Measurements from ENCODE around the gene FAM210A. TPM values are rescaled to one million over a fixed set of nuclear protein-coding genes. Genes with fewer than 3 reads are reported as not detected.
"Not testable (repeated sequence)": the region's sequence is repeated elsewhere in the genome, so short reads cannot be mapped to it uniquely, and the experiment has no call there.

FAM210A gene
- total RNA-seq, 1 donor from 2014 or later = 13.1 TPM

DNA sequence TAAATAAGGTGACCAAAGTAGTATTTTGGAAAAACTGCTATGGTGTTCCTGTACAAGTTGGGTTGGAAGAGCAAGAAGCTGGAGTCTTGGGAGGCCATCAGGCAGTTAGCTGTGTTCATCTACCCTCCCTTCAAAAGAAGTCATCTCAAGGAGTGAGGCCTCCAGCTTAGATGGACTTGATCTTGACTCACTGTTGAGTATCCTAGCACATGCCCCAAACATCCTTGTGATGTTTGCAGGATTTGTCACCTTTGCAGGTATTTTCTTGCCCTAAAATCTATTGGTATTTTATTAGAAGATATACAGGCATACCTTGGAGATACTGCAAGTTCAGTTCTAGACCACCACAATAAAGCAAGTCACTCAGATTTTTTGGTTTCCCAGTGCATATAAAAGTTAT is 30.3 kb upstream of the FAM210A start:
- Histone ChIP-seq H3K36me3 (peaks cover 86% of the 10 kb centered on the region), H3K27me3 (no peaks in the 10 kb centered on the region), H3K9me3 (no peaks in the 10 kb centered on the region), H3K27ac (no peak overlapping the region), H3K4me1 (no peaks in the 10 kb centered on the region), H3K4me3 (no peak overlapping the region)
- ATAC-seq (no peak), DNase-seq (no peak)
- TF ChIP-seq, protein P1, sequence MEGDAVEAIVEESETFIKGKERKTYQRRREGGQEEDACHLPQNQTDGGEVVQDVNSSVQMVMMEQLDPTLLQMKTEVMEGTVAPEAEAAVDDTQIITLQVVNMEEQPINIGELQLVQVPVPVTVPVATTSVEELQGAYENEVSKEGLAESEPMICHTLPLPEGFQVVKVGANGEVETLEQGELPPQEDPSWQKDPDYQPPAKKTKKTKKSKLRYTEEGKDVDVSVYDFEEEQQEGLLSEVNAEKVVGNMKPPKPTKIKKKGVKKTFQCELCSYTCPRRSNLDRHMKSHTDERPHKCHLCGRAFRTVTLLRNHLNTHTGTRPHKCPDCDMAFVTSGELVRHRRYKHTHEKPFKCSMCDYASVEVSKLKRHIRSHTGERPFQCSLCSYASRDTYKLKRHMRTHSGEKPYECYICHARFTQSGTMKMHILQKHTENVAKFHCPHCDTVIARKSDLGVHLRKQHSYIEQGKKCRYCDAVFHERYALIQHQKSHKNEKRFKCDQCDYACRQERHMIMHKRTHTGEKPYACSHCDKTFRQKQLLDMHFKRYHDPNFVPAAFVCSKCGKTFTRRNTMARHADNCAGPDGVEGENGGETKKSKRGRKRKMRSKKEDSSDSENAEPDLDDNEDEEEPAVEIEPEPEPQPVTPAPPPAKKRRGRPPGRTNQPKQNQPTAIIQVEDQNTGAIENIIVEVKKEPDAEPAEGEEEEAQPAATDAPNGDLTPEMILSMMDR (IDR thresholded peaks at IDR 0.05) = no peak
- intact Hi-C loops (cut with DNase I) = no loop called here

DNA sequence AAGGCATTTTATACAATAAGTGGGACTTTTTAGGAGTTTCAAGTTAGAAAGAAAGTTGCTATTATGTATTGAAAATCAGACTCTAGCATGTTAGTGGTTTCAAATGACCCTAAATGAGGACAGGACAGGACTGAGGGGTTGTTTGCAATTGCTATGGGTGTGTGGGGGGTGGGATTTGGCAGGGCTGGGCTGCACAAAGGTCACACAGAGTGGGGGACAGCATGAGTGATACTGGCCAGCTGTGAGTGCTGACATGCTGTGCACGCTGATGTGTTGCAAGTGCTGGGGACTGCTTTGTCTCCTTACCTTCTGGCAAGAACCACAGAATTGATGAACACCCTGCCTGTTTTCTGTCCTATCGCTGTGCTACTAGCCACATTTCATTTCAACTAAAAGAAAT is 29.9 kb upstream of the FAM210A start:
- Histone ChIP-seq H3K27ac (no peak overlapping the region), H3K4me1 (no peaks in the 10 kb centered on the region), H3K27me3 (no peaks in the 10 kb centered on the region), H3K36me3 (peaks cover 85% of the 10 kb centered on the region), H3K9me3 (no peaks in the 10 kb centered on the region), H3K4me3 (no peak overlapping the region)
- intact Hi-C loops (cut with DNase I) = no loop called here
- DNase-seq (no peak), ATAC-seq (no peak)
- TF ChIP-seq, protein P1 (IDR thresholded peaks at IDR 0.05) = no peak

DNA sequence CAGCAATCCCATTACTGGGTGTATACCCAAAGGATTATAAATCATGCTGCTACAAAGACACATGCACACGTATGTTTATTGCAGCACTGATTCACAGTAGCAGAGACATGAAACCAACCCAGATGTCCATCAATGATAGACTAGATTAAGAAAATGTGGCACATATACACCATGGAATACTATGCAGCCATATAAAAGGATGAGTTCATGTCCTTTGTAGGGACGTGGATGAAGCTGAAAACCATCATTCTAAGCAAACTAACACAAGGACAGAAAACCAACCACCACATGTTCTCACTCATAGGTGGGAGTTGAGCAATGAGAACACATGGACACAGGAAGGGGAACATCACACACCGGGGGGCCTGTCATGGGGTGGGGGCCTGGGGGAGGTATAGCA is 25.2 kb upstream of the FAM210A start:
- peaks cover 86% of the 10 kb centered on the region for H3K36me3 ChIP-seq

DNA sequence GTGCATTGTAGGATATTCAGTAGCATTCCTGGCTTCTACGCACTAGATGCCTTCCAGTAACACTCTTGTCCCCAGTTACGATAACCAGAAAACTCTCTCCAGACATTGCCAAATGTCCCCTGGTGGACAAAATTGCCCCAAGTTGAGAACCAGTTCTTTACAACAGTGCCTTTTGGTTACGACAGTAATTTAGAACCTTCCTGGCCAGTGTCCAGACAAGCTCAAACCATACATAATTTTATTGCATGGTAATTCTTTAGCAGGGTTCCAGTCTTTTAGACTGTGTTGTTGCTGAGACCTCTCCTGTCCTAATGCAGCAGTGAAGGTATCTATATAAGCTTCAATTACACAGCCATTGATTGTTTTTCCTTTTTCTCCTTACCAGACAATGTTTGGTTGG is 20.3 kb upstream of the FAM210A start:
- Histone ChIP-seq H3K9me3 (no peaks in the 10 kb centered on the region), H3K36me3 (peaks cover 84% of the 10 kb centered on the region), H3K4me1 (no peaks in the 10 kb centered on the region), H3K27ac (no peak overlapping the region), H3K4me3 (no peak overlapping the region), H3K27me3 (no peaks in the 10 kb centered on the region)
- TF ChIP-seq, protein P1 (IDR thresholded peaks at IDR 0.05) = no peak
- DNase-seq (no peak), ATAC-seq (no peak)
- intact Hi-C loops (cut with DNase I) = no loop called here

More for the DNA sequence above, 25.2 kb upstream of the FAM210A start:
- H3K4me1 ChIP-seq; DNase-seq; intact Hi-C loops (cut with DNase I); H3K27ac ChIP-seq; H3K27me3 ChIP-seq; H3K9me3 ChIP-seq; ATAC-seq; H3K4me3 ChIP-seq: not testable (repeated sequence)

DNA sequence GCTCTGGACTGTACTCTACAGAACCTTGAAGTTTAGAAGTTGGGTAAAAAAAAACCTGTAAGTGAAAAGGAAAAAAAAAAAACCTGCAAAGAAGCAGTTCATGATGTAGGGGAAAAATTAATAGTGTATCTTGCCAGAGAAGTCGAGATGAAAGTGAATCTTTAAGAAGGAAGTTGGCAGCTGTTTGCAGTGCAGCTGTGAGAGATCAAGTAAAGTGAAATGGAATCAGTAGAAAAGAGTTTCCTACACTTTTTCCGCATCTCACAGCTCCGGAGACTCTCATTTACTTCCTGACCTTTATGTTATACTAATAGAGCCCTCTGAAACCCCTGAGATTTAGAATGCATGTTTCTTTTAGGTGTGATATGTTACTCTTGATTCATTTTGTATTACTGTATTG is 19.3 kb upstream of the FAM210A start:
- no peaks in the 10 kb centered on the region for H3K4me1 ChIP-seq
- no peak overlapping the region for H3K4me3 ChIP-seq
- peaks cover 92% of the 10 kb centered on the region for H3K36me3 ChIP-seq
- TF ChIP-seq, protein P1 (IDR thresholded peaks at IDR 0.05) = no peak
- no peaks in the 10 kb centered on the region for H3K9me3 ChIP-seq
- H3K27ac ChIP-seq = no peak overlapping the region
- H3K27me3 ChIP-seq = no peaks in the 10 kb centered on the region
- intact Hi-C loops (cut with DNase I) = no loop called here
- DNase-seq (no peak), ATAC-seq (no peak)

DNA sequence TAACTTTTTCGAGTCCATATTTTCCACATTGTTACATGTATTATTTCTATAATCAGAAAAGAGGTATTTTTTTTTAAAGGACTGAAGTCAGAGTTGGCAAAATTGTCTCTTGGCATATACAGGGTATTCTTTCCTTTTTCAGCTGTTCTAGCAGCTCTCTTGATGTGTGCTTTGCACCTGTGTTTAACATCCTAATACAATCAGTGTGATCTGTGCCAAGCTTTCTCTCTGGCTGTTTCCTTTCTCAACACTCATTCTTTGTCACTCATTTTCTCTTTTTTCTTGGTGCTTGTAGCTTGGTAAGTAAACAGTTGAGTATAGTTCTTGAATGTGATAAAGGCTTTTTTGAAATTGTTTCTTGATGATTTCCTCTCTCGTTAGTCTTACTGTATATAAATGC is 9.3 kb upstream of the FAM210A start:
- Histone ChIP-seq H3K4me3 (no peak overlapping the region), H3K27ac (no peak overlapping the region), H3K4me1 (no peaks in the 10 kb centered on the region), H3K36me3 (peaks cover 89% of the 10 kb centered on the region), H3K27me3 (no peaks in the 10 kb centered on the region), H3K9me3 (no peaks in the 10 kb centered on the region)
- DNase-seq (no peak), ATAC-seq (no peak)
- intact Hi-C loops (cut with DNase I) = no loop called here
- TF ChIP-seq, protein P1 (IDR thresholded peaks at IDR 0.05) = no peak
